ENCODE data around the gene PIGQ. TPM values are rescaled to one million over a fixed set of nuclear protein-coding genes. Genes with fewer than 3 reads are reported as not detected.

PIGQ gene
- total RNA-seq, result 78.5 to 86.7 TPM (median 84.8 TPM) in 3 replicates

DNA sequence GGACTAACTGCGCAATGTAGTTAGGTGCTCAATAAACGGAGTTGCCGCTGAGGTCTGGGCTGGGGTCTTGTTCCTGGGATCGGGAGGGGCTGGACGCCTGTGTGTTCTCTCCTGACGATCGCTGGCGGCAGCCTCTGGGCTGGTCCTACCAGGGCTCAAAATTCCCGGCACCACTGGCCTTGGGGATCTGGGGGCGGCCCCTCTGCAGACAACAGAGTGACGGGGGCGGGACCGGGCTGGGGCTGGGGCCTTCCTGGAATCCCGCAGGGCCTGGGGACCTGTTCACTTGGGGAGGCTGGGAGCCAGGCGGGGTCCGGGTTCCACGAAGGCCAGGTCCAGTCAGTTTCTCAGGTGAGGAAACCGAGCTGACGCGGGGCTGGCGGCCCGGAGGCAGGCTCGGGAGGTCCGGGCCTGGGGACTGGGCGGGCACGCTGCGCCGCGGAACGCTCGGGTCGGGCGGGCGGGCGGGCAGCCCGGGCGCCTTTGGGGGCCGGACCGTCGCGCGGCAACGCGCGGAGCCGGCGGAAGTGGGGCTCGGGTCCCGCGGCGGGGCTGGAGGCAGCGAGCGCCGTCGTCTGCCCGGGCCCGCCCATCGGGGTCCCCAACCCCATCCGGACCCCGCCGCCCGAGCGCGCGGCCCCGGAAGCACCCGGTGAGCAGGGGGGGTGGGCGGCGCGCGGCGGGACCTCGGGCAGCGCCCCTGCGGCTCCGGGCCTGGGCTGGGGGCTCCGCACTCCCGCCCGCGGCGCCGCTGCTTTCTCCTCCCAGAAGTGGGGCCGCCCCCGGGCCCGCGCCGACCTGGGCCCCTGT, at the start of gene PIGQ:
Gene PIGQ, plus strand, starts transcription at position 524 of the 810 bp plus-strand sequence. CDS start 4,107 bp downstream, outside the sequence.
- H3K4me3 Mint-ChIP-seq, result peak within 1 kb of the TSS; percentile 86
- TF ChIP-seq, protein P1, sequence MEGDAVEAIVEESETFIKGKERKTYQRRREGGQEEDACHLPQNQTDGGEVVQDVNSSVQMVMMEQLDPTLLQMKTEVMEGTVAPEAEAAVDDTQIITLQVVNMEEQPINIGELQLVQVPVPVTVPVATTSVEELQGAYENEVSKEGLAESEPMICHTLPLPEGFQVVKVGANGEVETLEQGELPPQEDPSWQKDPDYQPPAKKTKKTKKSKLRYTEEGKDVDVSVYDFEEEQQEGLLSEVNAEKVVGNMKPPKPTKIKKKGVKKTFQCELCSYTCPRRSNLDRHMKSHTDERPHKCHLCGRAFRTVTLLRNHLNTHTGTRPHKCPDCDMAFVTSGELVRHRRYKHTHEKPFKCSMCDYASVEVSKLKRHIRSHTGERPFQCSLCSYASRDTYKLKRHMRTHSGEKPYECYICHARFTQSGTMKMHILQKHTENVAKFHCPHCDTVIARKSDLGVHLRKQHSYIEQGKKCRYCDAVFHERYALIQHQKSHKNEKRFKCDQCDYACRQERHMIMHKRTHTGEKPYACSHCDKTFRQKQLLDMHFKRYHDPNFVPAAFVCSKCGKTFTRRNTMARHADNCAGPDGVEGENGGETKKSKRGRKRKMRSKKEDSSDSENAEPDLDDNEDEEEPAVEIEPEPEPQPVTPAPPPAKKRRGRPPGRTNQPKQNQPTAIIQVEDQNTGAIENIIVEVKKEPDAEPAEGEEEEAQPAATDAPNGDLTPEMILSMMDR (IDR thresholded peaks at IDR 0.05; ENCODE audit: unreplicated experiment), result no peak
- peak within 1 kb of the TSS; percentile 96 for H3K27ac Mint-ChIP-seq
- H3K27me3 Mint-ChIP-seq (ENCODE audit: low read depth), result no peaks in the 10 kb centered on the region
- peak in 1 of 2 experiments; percentile 72 for DNase-seq (ENCODE audit: low spot score in 2 of 2, unreplicated experiment in 2 of 2)
- H3K9me3 Mint-ChIP-seq, result no peaks in the 10 kb centered on the region
- peaks cover 38% of the 10 kb centered on the region for H3K4me1 Mint-ChIP-seq
- H3K36me3 Mint-ChIP-seq, result no peaks in the 10 kb centered on the region

DNA sequence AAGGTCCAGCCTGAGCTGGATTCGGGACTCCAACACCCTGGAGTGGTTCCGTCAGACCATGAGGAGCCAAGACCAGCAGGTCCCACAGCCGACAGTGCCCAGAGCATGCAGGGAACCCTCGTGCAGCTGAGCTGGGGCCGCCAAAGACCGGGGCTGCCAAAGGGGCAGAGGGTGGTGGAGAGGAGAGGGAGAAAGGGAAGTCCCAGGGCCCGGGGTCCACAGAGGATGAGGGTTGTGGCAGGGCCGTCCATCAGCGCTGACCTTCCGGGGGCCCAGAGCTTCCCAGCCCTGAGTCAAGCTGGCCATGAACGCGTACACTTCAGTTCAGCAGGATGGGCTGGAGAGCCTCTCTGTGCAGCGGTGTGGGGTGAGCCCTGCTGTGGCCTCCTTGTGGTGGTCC, 48.9 kb upstream of the PIGQ start:
- Mint-ChIP-seq H3K4me1 (peaks cover 6% of the 10 kb centered on the region), H3K9me3 (no peaks in the 10 kb centered on the region), H3K4me3 (no peak overlapping the region), H3K27me3 (ENCODE audit: low read depth) (no peaks in the 10 kb centered on the region), H3K36me3 (peaks cover 9% of the 10 kb centered on the region), H3K27ac (no peak overlapping the region)
- no peak for DNase-seq (ENCODE audit: low spot score in 2 of 2, unreplicated experiment in 2 of 2)
- TF ChIP-seq, protein P1 (IDR thresholded peaks at IDR 0.05; ENCODE audit: unreplicated experiment), result no peak

DNA sequence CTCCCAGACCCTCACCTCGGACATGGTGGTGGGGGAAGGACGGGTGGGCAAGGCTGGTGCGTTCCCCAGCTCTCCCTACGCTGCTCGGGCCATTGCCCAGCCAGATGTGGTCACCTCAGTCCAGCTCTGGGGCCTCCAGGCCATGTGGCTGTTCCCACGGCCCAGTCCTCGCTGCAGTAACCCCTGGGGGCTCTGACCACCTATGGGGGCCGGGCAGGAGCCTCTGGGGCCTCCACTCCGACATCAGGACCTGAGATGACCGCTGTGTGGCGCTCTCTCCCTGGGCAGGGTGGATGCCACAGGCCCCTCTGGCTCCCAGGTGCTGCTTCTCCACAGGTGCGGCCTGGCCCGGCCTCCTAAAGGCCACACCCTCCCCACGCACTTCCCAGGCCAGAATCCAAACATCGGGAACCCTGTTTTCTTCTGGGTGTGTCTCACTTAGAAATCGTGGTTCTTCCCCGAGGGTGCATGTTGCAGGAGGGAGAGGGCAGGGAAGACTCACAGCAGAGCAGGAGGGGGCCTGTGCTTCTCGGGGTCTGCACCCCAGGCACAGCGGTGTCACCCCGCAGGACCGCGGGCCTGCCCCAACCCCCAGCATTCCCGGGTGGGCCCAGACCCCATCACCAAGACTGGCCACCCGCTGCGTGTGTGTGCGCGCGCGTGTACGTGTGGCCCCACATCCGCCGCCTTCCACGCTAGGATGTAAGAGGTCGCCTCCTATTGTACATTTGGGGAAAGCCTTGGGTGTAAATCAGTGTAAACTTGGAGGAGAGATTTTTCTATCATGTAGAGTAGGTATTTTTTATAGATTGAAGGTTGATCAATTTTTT, 48.2 kb upstream of the PIGQ start:
- DNase-seq (ENCODE audit: low spot score in 2 of 2, unreplicated experiment in 2 of 2), result no peak
- Mint-ChIP-seq H3K9me3 (no peaks in the 10 kb centered on the region), H3K27ac (no peak overlapping the region)

DNA sequence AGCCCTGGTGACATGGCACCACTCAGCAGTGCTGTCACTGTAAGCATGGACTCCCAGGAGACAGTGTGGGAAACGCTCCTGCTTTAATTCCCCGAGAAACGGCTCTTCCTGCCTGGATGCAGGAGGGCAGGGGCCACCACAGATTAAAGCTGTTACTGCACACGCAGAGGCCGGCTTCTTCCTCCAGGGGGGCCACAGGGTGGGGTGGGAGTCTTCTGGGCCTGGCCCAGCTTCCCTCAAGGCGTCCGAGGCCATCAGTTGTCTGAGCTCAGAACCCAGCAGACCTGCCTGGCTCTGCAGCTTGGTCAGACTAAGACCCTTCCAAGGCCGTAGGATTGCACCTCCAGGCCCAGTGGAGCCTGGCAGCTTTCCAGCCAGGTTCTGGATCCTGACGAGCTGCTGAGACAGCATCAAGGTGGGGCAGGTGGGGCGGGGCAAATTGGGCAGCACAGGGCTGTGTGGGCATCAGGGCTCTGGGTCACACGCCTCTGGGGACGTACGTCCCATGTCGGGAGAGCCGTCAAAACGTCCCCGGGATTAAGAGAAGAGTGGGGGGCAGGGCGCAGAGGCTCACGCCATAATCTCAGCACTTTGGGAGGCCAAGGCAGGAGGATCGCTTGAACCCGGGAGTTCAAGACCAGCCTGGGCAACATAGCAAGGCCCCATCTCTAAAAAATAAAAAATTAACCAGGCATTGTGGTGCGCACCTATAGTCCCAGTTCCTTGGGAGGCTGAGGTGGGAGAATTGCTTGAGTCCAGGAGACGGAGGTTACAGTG, 47.3 kb upstream of the PIGQ start:
- peak in 1 of 2 experiments; percentile 18 for DNase-seq (ENCODE audit: low spot score in 2 of 2, unreplicated experiment in 2 of 2)
- Mint-ChIP-seq H3K27ac (no peak overlapping the region), H3K27me3 (ENCODE audit: low read depth) (no peaks in the 10 kb centered on the region), H3K4me3 (no peak overlapping the region), H3K9me3 (no peaks in the 10 kb centered on the region), H3K36me3 (peaks cover 2% of the 10 kb centered on the region), H3K4me1 (peaks cover 15% of the 10 kb centered on the region)
- TF ChIP-seq, protein P1 (IDR thresholded peaks at IDR 0.05; ENCODE audit: unreplicated experiment), result no peak

More for the DNA sequence above, 48.2 kb upstream of the PIGQ start:
- TF ChIP-seq, protein P1 (IDR thresholded peaks at IDR 0.05; ENCODE audit: unreplicated experiment), result no peak
- Mint-ChIP-seq H3K36me3 (peaks cover 6% of the 10 kb centered on the region), H3K4me3 (no peak overlapping the region), H3K27me3 (ENCODE audit: low read depth) (no peaks in the 10 kb centered on the region), H3K4me1 (peaks cover 13% of the 10 kb centered on the region)

DNA sequence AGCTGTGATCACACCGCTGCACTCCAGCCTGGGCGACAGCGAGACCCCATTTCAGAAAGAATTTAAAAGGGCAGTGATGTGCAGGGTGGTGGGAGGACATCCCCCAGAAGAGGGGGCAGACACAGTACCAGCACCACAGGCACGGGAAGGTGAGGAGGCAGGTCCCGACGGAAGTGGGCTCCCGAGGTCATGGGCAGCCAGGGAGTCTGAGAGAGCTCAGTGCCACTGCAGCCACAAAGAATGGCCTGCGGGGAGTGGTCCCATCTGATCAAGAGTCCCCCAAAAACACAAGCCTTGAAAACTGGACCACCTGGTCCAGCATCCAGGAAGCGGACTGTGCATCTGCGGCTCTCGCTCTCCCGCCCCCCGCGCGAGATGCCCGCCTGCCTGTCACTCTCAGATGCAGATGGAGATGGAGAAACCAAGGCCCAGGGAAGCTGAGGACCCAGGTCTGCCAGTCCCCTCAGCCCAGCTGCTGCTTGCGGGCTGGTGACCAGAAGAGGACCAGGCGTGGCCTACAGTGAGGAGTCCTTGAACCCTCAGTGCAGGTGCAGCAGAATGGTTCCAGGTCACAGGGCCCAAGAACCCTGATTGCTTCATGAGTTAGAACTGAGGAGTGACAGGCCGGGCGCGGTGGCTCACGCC, 46.5 kb upstream of the PIGQ start:
- Mint-ChIP-seq H3K27ac (no peak overlapping the region), H3K9me3 (no peaks in the 10 kb centered on the region)
- TF ChIP-seq, protein P1 (IDR thresholded peaks at IDR 0.05; ENCODE audit: unreplicated experiment), result no peak

More for the DNA sequence above, 46.5 kb upstream of the PIGQ start:
- Mint-ChIP-seq H3K27me3 (ENCODE audit: low read depth) (no peaks in the 10 kb centered on the region), H3K36me3 (peaks cover 2% of the 10 kb centered on the region), H3K4me1 (peaks cover 15% of the 10 kb centered on the region), H3K4me3 (no peak overlapping the region)
- DNase-seq (ENCODE audit: low spot score in 2 of 2, unreplicated experiment in 2 of 2), result no peak

Data from mesothelial cell of epicardium (in vitro differentiated cells).